ENCODE measurements around the gene PRKAG2. TPM values are rescaled to one million over a fixed set of nuclear protein-coding genes. Genes with fewer than 3 reads are reported as not detected.

The PRKAG2 gene
- total and polyA plus RNA-seq, 2 of the 8 experiments (the other 6 are each of a cell fraction or from before 2014, with no cell fraction given) = 7.5 to 18.1 TPM

DNA sequence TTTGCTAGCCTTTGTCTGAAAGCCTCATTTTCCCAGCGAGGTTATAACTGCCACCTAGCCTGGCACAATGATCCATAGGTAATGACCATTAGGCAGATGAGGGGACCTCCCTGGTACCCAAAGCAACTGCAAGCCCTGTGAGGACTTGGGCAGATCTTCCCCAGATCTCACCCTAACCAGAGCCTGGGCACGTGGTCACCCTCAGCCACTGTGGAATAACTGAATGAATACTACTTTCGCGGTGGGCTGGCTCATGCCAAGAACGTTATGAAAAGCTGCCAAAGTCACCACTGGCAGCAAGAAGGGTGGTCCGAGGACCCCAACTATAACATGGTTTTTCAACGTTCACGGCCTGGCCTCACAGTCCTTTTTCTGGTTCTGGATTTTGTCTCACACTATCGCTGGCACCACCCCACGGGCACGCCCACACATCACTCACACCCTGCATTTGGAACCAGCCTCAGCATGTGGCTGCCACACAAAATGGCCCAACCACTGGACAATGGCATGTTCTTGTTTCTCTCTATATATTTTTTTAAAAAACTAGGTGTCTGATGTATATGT is 3.4 kb downstream of the PRKAG2 start:
- Histone ChIP-seq H2BK5ac (ENCODE audit: low read depth, low read length) (no peak overlapping the region), H2BK15ac (ENCODE audit: low read length) (no peak overlapping the region), H3K36me3 (ENCODE audit: control insufficient read depth in 2 of 4, insufficient read depth in 4 of 4, low read length in 3 of 4) (no peaks in the 10 kb centered on the region), H3K4ac (replicated peaks; ENCODE audit: insufficient read length, low read depth, low read length) (no peak overlapping the region), H3K27ac (ENCODE audit: low read depth, low read length) (no peak overlapping the region), H3K4me1 (replicated peaks in 1 of 4; ENCODE audit: control insufficient read depth in 3 of 4, insufficient read depth in 4 of 4, low read length in 3 of 4) (peaks cover 2 to 15% (median 5%) of the 10 kb centered on the region in 4 experiments), H3K9me3 (ENCODE audit: insufficient read depth in 2 of 2, low read depth in 1 of 2, low read length in 1 of 2) (no peaks in the 10 kb centered on the region), H3K4me3 (ENCODE audit: extremely low read depth in 1 of 4, insufficient read depth in 2 of 4, low read depth in 3 of 4, low read length in 4 of 4) (no peak overlapping the region), H2BK20ac (ENCODE audit: low read length) (no peak overlapping the region), H2AK5ac (ENCODE audit: low read depth, low read length) (0 out of 2 replicates have a peak overlapping the region, but pooled peaks have one; percentile 3), H3K14ac (ENCODE audit: insufficient read length) (no peak overlapping the region), H3K23me2 (ENCODE audit: low read depth, low read length) (peaks cover 25% of the 10 kb centered on the region), H4K8ac (ENCODE audit: extremely low read depth, insufficient read depth, low read length) (no peak overlapping the region), H2BK12ac (ENCODE audit: low read depth, low read length) (0 out of 2 replicates have a peak overlapping the region, but pooled peaks have one; percentile 39), H3K9ac (replicated peaks in 1 of 4; ENCODE audit: extremely low read depth in 1 of 4, low read depth in 3 of 4, low read length in 3 of 4) (no peak overlapping the region), H4K91ac (replicated peaks; ENCODE audit: insufficient read length, low read length) (no peak overlapping the region), H3K56ac (replicated peaks; ENCODE audit: insufficient read length, low read depth, low read length) (no peak overlapping the region), H2BK120ac (replicated peaks; ENCODE audit: low read depth, low read length) (no peak overlapping the region), H4K5ac (ENCODE audit: insufficient read length, low read depth, low read length) (no peak overlapping the region), H3K79me1 (ENCODE audit: low read depth, low read length) (no peaks in the 10 kb centered on the region), H3K18ac (ENCODE audit: extremely low read depth, low read length) (no peak overlapping the region), H3K23ac (ENCODE audit: insufficient read length) (no peak overlapping the region), H3K79me2 (ENCODE audit: control insufficient read depth in 1 of 2, insufficient read depth in 2 of 2, low read length in 2 of 2) (no peaks in the 10 kb centered on the region), H3K27me3 (replicated peaks in 1 of 4; ENCODE audit: control insufficient read depth in 3 of 4, extremely low read depth in 1 of 4, insufficient read depth in 3 of 4, low read length in 3 of 4) (peaks cover 6 to 23% (median 13%) of the 10 kb centered on the region in 4 experiments), H2AFZ (ENCODE audit: low read length) (no peak overlapping the region), H3K4me2 (ENCODE audit: insufficient read depth in 1 of 2, low read depth in 2 of 2, low read length in 2 of 2) (no peak overlapping the region), H4K20me1 (replicated peaks in 1 of 2; ENCODE audit: control insufficient read depth in 1 of 2, insufficient read depth in 2 of 2, low read length in 2 of 2) (no peaks in the 10 kb centered on the region)
- 78% methylated on average over 10 of the region's 11 CpGs; no CpG with 5 or more reads in 1 of the 2 experiments for WGBS, 2 experiments (ENCODE audit: extremely low coverage in 1 of 2, insufficient coverage in 1 of 2, insufficient read length in 1 of 2, insufficient replicate concordance in 2 of 2, low coverage in 1 of 2, low lambda C conversion rate in 2 of 2, missing lambda C conversion rate in 1 of 2)
- TF ChIP-seq CTBP2 (IDR thresholded peaks at IDR 0.05; ENCODE audit: borderline replicate concordance, insufficient read depth, insufficient read length, low read length) (no peak), GTF2F1 (IDR thresholded peaks at IDR 0.05; ENCODE audit: borderline replicate concordance, low read depth, low read length) (no peak), CBX8 (IDR thresholded peaks at IDR 0.05; ENCODE audit: borderline replicate concordance, low read depth, low read length) (no peak), BCL11A (IDR thresholded peaks at IDR 0.05; ENCODE audit: low read depth in 2 of 2, low read length in 2 of 2) (no peak), RBBP5 (IDR thresholded peaks at IDR 0.05; ENCODE audit: borderline replicate concordance, low read depth, low read length) (no peak), ATF3 (IDR thresholded peaks at IDR 0.05; ENCODE audit: insufficient read depth, low read depth, low read length) (no peak), SIRT6 (IDR thresholded peaks at IDR 0.05; ENCODE audit: low read length) (no peak), SP2 (IDR thresholded peaks at IDR 0.05; ENCODE audit: low read length) (no peak), TEAD4 (IDR thresholded peaks at IDR 0.05; ENCODE audit: low read depth, low read length) (no peak), FOSL1 (IDR thresholded peaks at IDR 0.05; ENCODE audit: insufficient read depth, low read depth, low read length) (no peak), MAX (IDR thresholded peaks at IDR 0.05) (no peak)
- DNase-seq (ENCODE audit: low read depth in 1 of 2, low spot score in 2 of 2) (no peak), FAIRE-seq (no peak)
- ChIA-PET POLR2A (ENCODE audit: partially characterized antibody) (interaction anchor here (0.6 kb wide), 1 partner anchor 310 kb away, joined by 3 read pairs; no protein-coding TSS in a partner anchor), CTCF (ENCODE audit: partially characterized antibody) (no interaction called here)

Data from H1 (cell line).